Liver (tissue), 9 donors: ENCODE results near the gene SSNA1. TPM values are rescaled to one million over a fixed set of nuclear protein-coding genes. Genes with fewer than 3 reads are reported as not detected.

Experiments used
- DNase-seq: peaks from one replicate; pipeline ENCODE4 v3.0.0-alpha.2; 2017; ENCODE audit warnings: low spot score
- H3K27ac ChIP-seq, 2 donors: one replicate each; pipeline ENCODE4 v1.7.0; 2013; ENCODE audit warnings: inconsistent platforms in 2 of 2, low read length in 2 of 2, control low read depth in 1 of 2, low read depth in 1 of 2, mild to moderate bottlenecking in 1 of 2
- H3K27me3 ChIP-seq, 4 donors: one replicate each; pipeline versions ENCODE4 v1.6.1 to v1.7.0; 2013; ENCODE audit warnings: low read length in 3 of 4, inconsistent platforms in 1 of 4, mild to moderate bottlenecking in 1 of 4, moderate library complexity in 1 of 4; ENCODE audit not compliant: control insufficient read depth in 4 of 4, insufficient read depth in 4 of 4
- H3K36me3 ChIP-seq, 4 donors: one replicate each; pipeline versions ENCODE4 v1.6.1 to v1.7.0; 2013; ENCODE audit warnings: low read length in 3 of 4, mild to moderate bottlenecking in 3 of 4, low read depth in 1 of 4, moderate library complexity in 1 of 4; ENCODE audit not compliant: control insufficient read depth in 4 of 4, insufficient read depth in 3 of 4
- H3K4me1 ChIP-seq, 4 donors: one replicate each; pipeline versions ENCODE4 v1.6.1 to v1.7.0; 2013; ENCODE audit warnings: low read length in 3 of 4, mild to moderate bottlenecking in 3 of 4, moderate library complexity in 1 of 4; ENCODE audit not compliant: control insufficient read depth in 4 of 4, insufficient read depth in 4 of 4
- H3K4me3 ChIP-seq, 3 donors: one replicate each; pipeline versions ENCODE4 v1.6.1 to v1.7.0; 2013; ENCODE audit warnings: low read length in 3 of 3, control low read depth in 1 of 3, low read depth in 1 of 3, mild to moderate bottlenecking in 1 of 3
- H3K9ac ChIP-seq, 2 donors: one replicate each; pipeline ENCODE4 v1.7.0; 2013; ENCODE audit warnings: low read length in 2 of 2, mild to moderate bottlenecking in 2 of 2, moderate library complexity in 2 of 2, control low read depth in 1 of 2, low read depth in 1 of 2
- H3K9me3 ChIP-seq, 4 donors: one replicate each; pipeline versions ENCODE4 v1.6.1 to v1.7.0; 2013; ENCODE audit warnings: low read length in 3 of 4; ENCODE audit not compliant: control insufficient read depth in 4 of 4
- ATF3 ChIP-seq: IDR thresholded peaks from 2 replicates; pipeline ENCODE4 v1.6.1; 2016; ENCODE audit warnings: antibody characterized with exemption
- CTCF ChIP-seq: fragments of 150-350 bp; IDR thresholded peaks from 2 replicates; pipeline ENCODE4 v1.5.1; 2017; ENCODE audit warnings: improper control_type of control experiment, low read depth, low read length; ENCODE audit not compliant: missing input control
- EGR1 ChIP-seq, 2 donors: IDR thresholded peaks; 2 replicates each; pipeline ENCODE4 v1.6.1; 2016 to 2018; ENCODE audit warnings: antibody characterized with exemption in 2 of 2, low read depth in 2 of 2
- FOXA1 ChIP-seq: IDR thresholded peaks from 2 replicates; pipeline ENCODE4 v1.6.1; 2016; ENCODE audit warnings: antibody characterized with exemption
- FOXA2 ChIP-seq: IDR thresholded peaks from 2 replicates; pipeline ENCODE4 v1.6.1; 2016; ENCODE audit warnings: antibody characterized with exemption
- GABPA ChIP-seq, 2 donors: IDR thresholded peaks in 1 of 2; conservative IDR thresholded peaks in 1 of 2; 2 replicates each; pipeline ENCODE4 v1.6.1; 2016; ENCODE audit warnings: antibody characterized with exemption in 2 of 2, mild to moderate bottlenecking in 1 of 2, moderate library complexity in 1 of 2
- HNF4A ChIP-seq, 2 donors: conservative IDR thresholded peaks; 2 replicates each; pipeline ENCODE4 v1.6.1; 2016; ENCODE audit warnings: antibody characterized with exemption in 2 of 2, mild to moderate bottlenecking in 2 of 2
- HNF4G ChIP-seq: IDR thresholded peaks from 2 replicates; pipeline ENCODE4 v1.6.1; 2016; ENCODE audit warnings: antibody characterized with exemption
- JUND ChIP-seq, 2 donors: IDR thresholded peaks; 2 replicates each; pipeline ENCODE4 v1.6.1; 2016; ENCODE audit warnings: antibody characterized with exemption in 2 of 2
- NR2F2 ChIP-seq: IDR thresholded peaks from 2 replicates; pipeline ENCODE4 v1.6.1; 2016; ENCODE audit warnings: antibody characterized with exemption
- RAD21 ChIP-seq, 2 donors: IDR thresholded peaks; 2 replicates each; pipeline ENCODE4 v1.6.1; 2016; ENCODE audit warnings: antibody characterized with exemption in 2 of 2, mild to moderate bottlenecking in 2 of 2
- REST ChIP-seq: IDR thresholded peaks from 2 replicates; pipeline ENCODE4 v1.6.1; 2016; ENCODE audit warnings: antibody characterized with exemption, mild to moderate bottlenecking
- RXRA ChIP-seq, 2 donors: IDR thresholded peaks; 2 replicates each; pipeline ENCODE4 v1.6.1; 2017 to 2018; ENCODE audit warnings: antibody characterized with exemption in 2 of 2, mild to moderate bottlenecking in 1 of 2
- SP1 ChIP-seq: IDR thresholded peaks from 2 replicates; pipeline ENCODE4 v1.6.1; 2018; ENCODE audit warnings: antibody characterized with exemption, mild to moderate bottlenecking
- TAF1 ChIP-seq: conservative IDR thresholded peaks from 2 replicates; pipeline ENCODE4 v1.6.1; 2016; ENCODE audit warnings: antibody characterized with exemption, mild to moderate bottlenecking
- YY1 ChIP-seq: IDR thresholded peaks from 2 replicates; pipeline ENCODE4 v1.6.1; 2016; ENCODE audit warnings: antibody characterized with exemption, mild to moderate bottlenecking
- WGBS: extraction: QIAGEN DNeasy Blood & Tissue Kit; methylation state at CpG from one replicate; pipeline ENCODE4 v1.1.7; 2013; 5-methylcytosine and 5-hydroxymethylcytosine counted together
- polyA plus RNA-seq, 2 donors: library from polyadenylated mRNA; stranded (reverse) in 1 of 2; unstranded in 1 of 2; fragments of 200-250 nt in 1 of 2; fragments of >200 nt in 1 of 2; fragmentation: Nextera tagmentation in 1 of 2; extraction: Ambion mirVana in 1 of 2; gene quantifications; one replicate each; pipeline versions ENCODE4 v1.2.1 to v1.2.3, GENCODE V29; 2013 to 2015
- total RNA-seq, 2 donors: library from RNA; depleted of rRNA; stranded (reverse); fragments of >200 nt; gene quantifications; one replicate each; pipeline ENCODE4 v1.2.3, GENCODE V29; 2014
- TF ChIP-seq, protein P1 (sequence below): IDR thresholded peaks from 2 replicates; pipeline ENCODE4 v1.6.1; 2016; ENCODE audit warnings: antibody characterized with exemption
- TF ChIP-seq, protein P2 (sequence below): IDR thresholded peaks from 2 replicates; pipeline ENCODE4 v1.6.1; 2016; ENCODE audit warnings: antibody characterized with exemption
- donor health status: healthy.
- donor health status: healthy.
- donor health status: healthy.
- donor health status: healthy.
- donor health status: healthy.

Gene SSNA1
- total and polyA plus RNA-seq, 4 donors: 29.8 to 44.2 (median 40.3) TPM

DNA sequence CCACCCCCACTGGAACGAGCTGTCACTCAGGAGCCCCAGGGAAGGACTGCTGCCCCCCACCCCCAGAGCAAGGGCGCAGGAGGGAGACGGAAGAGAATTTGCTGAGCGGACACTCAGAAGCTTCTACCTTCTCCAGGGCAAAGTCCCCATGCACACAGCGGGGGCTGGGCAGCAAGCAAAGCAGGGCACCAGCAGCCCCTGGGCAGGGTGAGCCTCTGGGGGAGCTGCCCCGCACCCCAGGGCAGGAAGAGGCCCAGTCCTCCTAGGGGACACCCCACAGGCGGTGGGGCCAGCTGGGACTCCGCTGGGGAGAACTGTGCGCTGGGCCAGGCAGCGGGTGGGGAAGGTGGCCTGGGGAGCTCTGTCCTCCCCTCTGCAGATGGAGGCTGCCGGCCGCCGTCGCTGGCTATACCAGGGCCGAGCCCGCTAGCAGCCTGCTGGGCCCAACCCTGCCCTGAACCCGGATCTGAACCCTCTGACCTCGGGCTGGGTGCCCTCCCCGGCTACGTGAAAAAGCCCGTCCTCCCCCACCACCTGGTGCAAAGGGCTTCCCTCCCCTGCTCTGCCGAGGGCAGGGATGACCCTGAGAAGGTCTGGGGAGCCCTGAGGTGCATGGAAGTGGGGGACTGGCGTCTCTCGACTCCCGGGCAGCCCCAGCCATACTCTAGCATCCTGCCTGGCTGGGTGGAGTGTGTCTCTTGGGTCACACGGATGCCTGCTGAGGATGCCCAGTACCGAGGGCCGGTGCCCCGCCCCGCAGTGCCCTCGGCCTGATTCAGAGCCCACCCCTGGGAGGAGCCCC lies 41.6 kb downstream of the SSNA1 start:
- H3K27me3 ChIP-seq: no peaks in the 10 kb centered on the region
- DNase-seq: no peak
- H3K9me3 ChIP-seq: no peaks in the 10 kb centered on the region
- H3K4me3 ChIP-seq: no peak overlapping the region
- H3K9ac ChIP-seq: no peak overlapping the region
- 45% methylated on average over 31 of the region's 31 CpGs for WGBS
- TF ChIP-seq HNF4A (conservative IDR thresholded peaks at IDR 0.05) (no peak), SP1 (no peak), NR2F2 (no peak), YY1 (no peak), FOXA1 (no peak), JUND (IDR thresholded peaks at IDR 0.05) (no peak), HNF4G (no peak), RXRA (IDR thresholded peaks at IDR 0.05) (no peak), REST (no peak), FOXA2 (no peak), CTCF (no peak), EGR1 (IDR thresholded peaks at IDR 0.05; ENCODE audit: low read depth in 2 of 2) (no peak), TAF1 (no peak), RAD21 (IDR thresholded peaks at IDR 0.05) (no peak), ATF3 (no peak), GABPA (IDR thresholded peaks at IDR 0.05 in 1 of 2, conservative IDR thresholded peaks at IDR 0.05 in 1 of 2) (no peak)
- TF ChIP-seq, protein P1, sequence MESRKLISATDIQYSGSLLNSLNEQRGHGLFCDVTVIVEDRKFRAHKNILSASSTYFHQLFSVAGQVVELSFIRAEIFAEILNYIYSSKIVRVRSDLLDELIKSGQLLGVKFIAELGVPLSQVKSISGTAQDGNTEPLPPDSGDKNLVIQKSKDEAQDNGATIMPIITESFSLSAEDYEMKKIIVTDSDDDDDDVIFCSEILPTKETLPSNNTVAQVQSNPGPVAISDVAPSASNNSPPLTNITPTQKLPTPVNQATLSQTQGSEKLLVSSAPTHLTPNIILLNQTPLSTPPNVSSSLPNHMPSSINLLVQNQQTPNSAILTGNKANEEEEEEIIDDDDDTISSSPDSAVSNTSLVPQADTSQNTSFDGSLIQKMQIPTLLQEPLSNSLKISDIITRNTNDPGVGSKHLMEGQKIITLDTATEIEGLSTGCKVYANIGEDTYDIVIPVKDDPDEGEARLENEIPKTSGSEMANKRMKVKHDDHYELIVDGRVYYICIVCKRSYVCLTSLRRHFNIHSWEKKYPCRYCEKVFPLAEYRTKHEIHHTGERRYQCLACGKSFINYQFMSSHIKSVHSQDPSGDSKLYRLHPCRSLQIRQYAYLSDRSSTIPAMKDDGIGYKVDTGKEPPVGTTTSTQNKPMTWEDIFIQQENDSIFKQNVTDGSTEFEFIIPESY: no peak
- TF ChIP-seq, protein P2, sequence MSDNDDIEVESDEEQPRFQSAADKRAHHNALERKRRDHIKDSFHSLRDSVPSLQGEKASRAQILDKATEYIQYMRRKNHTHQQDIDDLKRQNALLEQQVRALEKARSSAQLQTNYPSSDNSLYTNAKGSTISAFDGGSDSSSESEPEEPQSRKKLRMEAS: no peak
- peaks cover 0 to 4% (median 0%) of the 10 kb centered on the region in 4 donors for H3K4me1 ChIP-seq
- no peak overlapping the region for H3K27ac ChIP-seq
- H3K36me3 ChIP-seq: no peaks in the 10 kb centered on the region
